Esophagus squamous epithelium (tissue), 5 donors: ENCODE measurements around the gene C1QTNF9. TPM values are rescaled to one million over a fixed set of nuclear protein-coding genes. Genes with fewer than 3 reads are reported as not detected.

Source experiments
- DNase-seq: peaks from one replicate; lab custom pipeline; 2025; lab: John Stamatoyannopoulos, UW
- H3K27ac ChIP-seq, 4 donors: fragments of 200-600 bp; sonication (generic); one replicate each; pipeline ENCODE4 v1.5.1; 2016 to 2019; ENCODE audit warnings: mild to moderate bottlenecking in 1 of 4
- H3K27me3 ChIP-seq, 4 donors: fragments of 200-600 bp; sonication (generic); 1 replicate in 3 of 4; 2 replicates in 1 of 4; pipeline versions ENCODE4 v1.5.1 to v1.6.0; 2017 to 2021; ENCODE audit warnings: antibody characterized with exemption in 1 of 4
- H3K36me3 ChIP-seq, 3 donors: fragments of 200-600 bp; sonication (generic); one replicate each; pipeline ENCODE4 v1.5.1; 2016 to 2019
- H3K4me1 ChIP-seq, 3 donors: fragments of 200-600 bp; sonication (generic); one replicate each; pipeline ENCODE4 v1.5.1; 2017 to 2019
- H3K4me3 ChIP-seq, 4 donors: fragments of 200-600 bp; sonication (generic); 1 replicate in 3 of 4; 2 replicates in 1 of 4; pipeline ENCODE4 v1.5.1; 2016 to 2019; ENCODE audit warnings: mild to moderate bottlenecking in 2 of 4, moderate library complexity in 1 of 4
- H3K9me3 ChIP-seq, 3 donors: fragments of 200-600 bp; sonication (generic); one replicate each; pipeline ENCODE4 v1.5.1; 2016 to 2019
- CTCF ChIP-seq, 6 experiments: fragments of 450-650 bp in 4 of 6; fragments of 200-600 bp in 2 of 6; sonication (generic) in 2 of 6; IDR thresholded peaks; one replicate each; pipeline ENCODE4 v1.5.1; 2016 to 2019; ENCODE audit warnings: antibody characterized with exemption in 6 of 6, mild to moderate bottlenecking in 4 of 6, moderate library complexity in 4 of 6
- POLR2A ChIP-seq, 4 donors: fragments of 450-650 bp; IDR thresholded peaks; one replicate each; pipeline ENCODE4 v1.6.1; 2017; ENCODE audit warnings: antibody characterized with exemption in 4 of 4, mild to moderate bottlenecking in 4 of 4, moderate library complexity in 3 of 4
- WGBS, 2 donors: methylation state at CpG; one replicate each; pipeline ENCODE4 v1.1.5; 2018; 5-methylcytosine and 5-hydroxymethylcytosine counted together
- intact Hi-C: fragments of 100-400 bp; cut with DNase I; formaldehyde crosslinking; loops from one replicate; pipeline ENCODE4 v1.15.0; 2022
- total RNA-seq, 4 donors: library from RNA; depleted of rRNA; stranded (reverse); fragments of >200 nt; gene quantifications; one replicate each; pipeline ENCODE4 v1.1.0, GENCODE V29; 2016
- donor health status: DM: yes; HTN: yes; CAD: no.

The C1QTNF9 gene
- total RNA-seq, 4 donors from 2014 or later: not detected

GRCh38 chr13:24290280-24290932 lies 19.0 kb upstream of the C1QTNF9 start:
- 73 to 98% methylated on average over 16 to 19 of the region's 20 CpGs for WGBS, 2 donors
- no peak for TF ChIP-seq CTCF (IDR thresholded peaks at IDR 0.05)
- no peaks in the 10 kb centered on the region for H3K27me3 ChIP-seq
- H3K4me3 ChIP-seq: no peak overlapping the region
- H3K4me1 ChIP-seq: no peaks in the 10 kb centered on the region
- no peak overlapping the region for H3K27ac ChIP-seq
- no peaks in the 10 kb centered on the region for H3K9me3 ChIP-seq
- DNase-seq: no peak
- intact Hi-C loops: no loop called here
- H3K36me3 ChIP-seq: peaks cover 0 to 95% (median 7%) of the 10 kb centered on the region in 3 donors

GRCh38 chr13:24292481-24292880 lies 16.9 kb upstream of the C1QTNF9 start:
- Histone ChIP-seq H3K27ac (no peak overlapping the region), H3K9me3 (no peaks in the 10 kb centered on the region), H3K27me3 (no peaks in the 10 kb centered on the region), H3K4me1 (no peaks in the 10 kb centered on the region), H3K4me3 (no peak overlapping the region), H3K36me3 (peaks cover 0 to 95% (median 8%) of the 10 kb centered on the region in 3 donors)
- 86 to 91% methylated on average over 3 to 5 of the region's 6 CpGs for WGBS, 2 donors
- no peak for DNase-seq
- intact Hi-C loops: no loop called here
- TF ChIP-seq CTCF (IDR thresholded peaks at IDR 0.05) (no peak), POLR2A (IDR thresholded peaks at IDR 0.05) (no peak)

- Histone ChIP-seq H3K27ac (no peak overlapping the region), H3K27me3 (no peaks in the 10 kb centered on the region), H3K9me3 (no peaks in the 10 kb centered on the region), H3K4me3 (no peak overlapping the region), H3K4me1 (no peaks in the 10 kb centered on the region), H3K36me3 (peaks cover 0 to 95% (median 11%) of the 10 kb centered on the region in 3 donors)
- TF ChIP-seq CTCF (IDR thresholded peaks at IDR 0.05) (no peak), POLR2A (IDR thresholded peaks at IDR 0.05) (no peak)
- 88 to 93% methylated on average over 8 to 10 of the region's 10 CpGs for WGBS, 2 donors
- no peak for DNase-seq
- intact Hi-C loops: no loop called here
Observed at GRCh38 chr13:24293746-24294145, 15.6 kb upstream of the C1QTNF9 start.

GRCh38 chr13:24299488-24300114 lies 9.8 kb upstream of the C1QTNF9 start:
- Histone ChIP-seq H3K27me3 (no peaks in the 10 kb centered on the region), H3K4me3 (no peak overlapping the region), H3K9me3 (no peaks in the 10 kb centered on the region), H3K27ac (no peak overlapping the region), H3K4me1 (no peaks in the 10 kb centered on the region), H3K36me3 (peaks cover 0 to 82% (median 5%) of the 10 kb centered on the region in 3 donors)
- intact Hi-C loops: no loop called here
- DNase-seq: no peak
- 86 to 93% methylated on average over 16 of the region's 16 CpGs for WGBS, 2 donors
- TF ChIP-seq POLR2A (IDR thresholded peaks at IDR 0.05) (no peak), CTCF (IDR thresholded peaks at IDR 0.05) (no peak)

GRCh38 chr13:24301434-24301833 lies 7.9 kb upstream of the C1QTNF9 start:
- Histone ChIP-seq H3K9me3 (no peaks in the 10 kb centered on the region), H3K4me3 (no peak overlapping the region), H3K27ac (no peak overlapping the region), H3K36me3 (peaks cover 0 to 64% (median 5%) of the 10 kb centered on the region in 3 donors), H3K4me1 (no peaks in the 10 kb centered on the region), H3K27me3 (no peaks in the 10 kb centered on the region)
- DNase-seq: no peak
- TF ChIP-seq CTCF (IDR thresholded peaks at IDR 0.05) (no peak), POLR2A (IDR thresholded peaks at IDR 0.05) (no peak)
- intact Hi-C loops: no loop called here
- WGBS, 2 donors: 77 to 93% methylated on average over 12 of the region's 12 CpGs
